Testis (tissue), 2 donors: ENCODE measurements around the gene EMC10.

ENCODE experiments used
- CTCF ChIP-seq, 3 experiments: fragments of 450-650 bp in 2 of 3; fragments of 200-600 bp in 1 of 3; sonication (generic) in 1 of 3; IDR thresholded peaks; one replicate each; pipeline ENCODE4 v1.5.1; 2016 to 2019; ENCODE audit warnings: antibody characterized with exemption in 3 of 3, mild to moderate bottlenecking in 2 of 3, moderate library complexity in 1 of 3
- POLR2A ChIP-seq: fragments of 450-650 bp; IDR thresholded peaks from one replicate; pipeline ENCODE4 v1.6.1; 2017; ENCODE audit warnings: antibody characterized with exemption, mild to moderate bottlenecking, moderate library complexity

DNA sequence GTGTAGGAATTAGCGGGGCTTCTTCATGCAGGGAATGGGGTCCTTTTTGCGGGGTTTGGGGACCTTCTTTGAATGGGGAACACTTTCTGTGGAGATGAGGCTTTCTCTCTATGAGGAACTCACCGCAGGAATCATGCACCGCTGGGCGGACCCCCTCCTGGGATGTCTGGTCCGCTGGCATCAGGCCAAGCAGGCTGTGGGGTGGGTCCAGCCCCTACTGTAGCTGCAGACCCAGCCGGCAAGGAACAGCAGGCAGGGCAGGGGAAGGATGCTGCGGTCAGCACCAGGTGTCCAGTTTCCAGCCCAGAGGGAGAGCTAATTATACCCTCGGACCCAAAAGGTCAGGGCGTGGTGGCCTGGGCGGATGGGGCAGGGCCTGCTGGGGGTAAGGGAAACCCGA is 41.8 kb upstream of the EMC10 start:
- TF ChIP-seq CTCF (IDR thresholded peaks at IDR 0.05) (no peak), POLR2A (no peak)
